Heart left ventricle (tissue), 16 donors: ENCODE measurements around the gene CEBPA. TPM values are rescaled to one million over a fixed set of nuclear protein-coding genes. Genes with fewer than 3 reads are reported as not detected.

ENCODE experiments used
- ATAC-seq, 4 donors: fragments of 200-7000 bp; cut with Tn5 transposase; one replicate each; pipeline ENCODE4 v1.9.1; 2020 to 2022; ENCODE audit warnings: moderate library complexity in 4 of 4, mild to moderate bottlenecking in 3 of 4, moderate number of reproducible peaks in 1 of 4
- DNase-seq, 5 donors: peaks; one replicate each; pipeline ENCODE4 v3.0.0-alpha.2; 2020
- H3K27ac ChIP-seq, 12 donors: fragments of 200-600 bp; sonication (generic) in 4 of 12; one replicate each; pipeline versions ENCODE4 v1.5.0 to v1.8.0; 2016 to 2022; ENCODE audit warnings: mild to moderate bottlenecking in 2 of 12
- H3K27me3 ChIP-seq, 9 donors: fragments of 200-600 bp; sonication (generic) in 2 of 9; one replicate each; pipeline versions ENCODE4 v1.5.1 to v1.8.0; 2016 to 2022; ENCODE audit warnings: mild to moderate bottlenecking in 3 of 9
- H3K36me3 ChIP-seq, 9 donors: fragments of 200-600 bp; sonication (generic) in 2 of 9; one replicate each; pipeline versions ENCODE4 v1.5.0 to v1.8.0; 2018 to 2022; ENCODE audit warnings: mild to moderate bottlenecking in 2 of 9
- H3K4me1 ChIP-seq, 12 donors: fragments of 200-600 bp; sonication (generic) in 4 of 12; one replicate each; pipeline versions ENCODE4 v1.5.0 to v1.8.0; 2016 to 2022; ENCODE audit warnings: mild to moderate bottlenecking in 3 of 12
- H3K4me3 ChIP-seq, 12 donors: fragments of 200-600 bp; sonication (generic) in 4 of 12; one replicate each; pipeline versions ENCODE4 v1.5.0 to v1.8.0; 2017 to 2022; ENCODE audit warnings: mild to moderate bottlenecking in 9 of 12, moderate library complexity in 4 of 12
- H3K9me3 ChIP-seq, 12 donors: fragments of 200-600 bp; sonication (generic) in 4 of 12; one replicate each; pipeline versions ENCODE4 v1.5.0 to v1.8.0; 2016 to 2022; ENCODE audit warnings: mild to moderate bottlenecking in 1 of 12
- POLR2A ChIP-seq, 2 donors: fragments of 450-650 bp; IDR thresholded peaks; one replicate each; pipeline ENCODE4 v1.6.1; 2017; ENCODE audit warnings: antibody characterized with exemption in 2 of 2, mild to moderate bottlenecking in 2 of 2, moderate library complexity in 2 of 2
- WGBS, 4 donors: extraction: QIAGEN DNeasy Blood & Tissue Kit in 2 of 4; methylation state at CpG; one replicate each; pipeline versions ENCODE4 v1.1.5 to v1.1.7; 2013 to 2018; 5-methylcytosine and 5-hydroxymethylcytosine counted together
- intact Hi-C, 10 donors: fragments of 100-400 bp; cut with DNase I; formaldehyde crosslinking; loops; one replicate each; pipeline versions ENCODE4 v1.11.1 to v1.14.2; 2022
- polyA plus RNA-seq, 2 donors: library from polyadenylated mRNA; stranded (reverse); fragments of 200-250 nt; gene quantifications; one replicate each; pipeline ENCODE4 v1.2.3, GENCODE V29; 2013
- total RNA-seq, 9 donors: library from RNA; depleted of rRNA in 2 of 9; stranded (reverse); fragments of >200 nt in 2 of 9; fragmentation: NEBNext Ultra II Directional in 3 of 9; extraction: Animal tissue kit (Norgen Biotek cat#: 25700) in 3 of 9; gene quantifications; one replicate each; pipeline versions ENCODE4 v1.1.0 to v1.2.4, GENCODE V29; 2016 to 2023
- TF ChIP-seq, protein P1 (sequence below), 12 donors: fragments of 200-600 bp; sonication (generic) in 4 of 12; IDR thresholded peaks; one replicate each; pipeline versions ENCODE4 v1.5.0 to v1.8.0; 2018 to 2022; ENCODE audit warnings: antibody characterized with exemption in 12 of 12, mild to moderate bottlenecking in 5 of 12
- donor health status: ischemic (EF 13 %, LVEDD 7.1; RV severe dilation, severe dysfunction).
- donor health status: healthy with polysubstance abuse.
- donor health status: DM: no; HTN: yes; CAD: no.
- donor health status: DM: no; HTN: no; CAD: no.
- donor health status: ischemic (EF 25% LVEDD 6.9; RV normal size, moderate dysfunction).
- donor health status: ischemic (EF 25% LVEDD 5.7; RV mildly dilated, moderate dysfunction).
- donor health status: healthy.
- donor health status: DM: yes; HTN: yes; CAD: no.
- donor health status: ischemic (EF 35%, LVEDD 5.7; RV mildly dilated, moderate dysfunction).
- donor health status: nonischemic (EF 11% LVEDD 7.7; RV severe dilation, severe dysfunction).
- donor health status: DM: yes; HTN: yes; CAD: no.
- donor health status: PGD.
- donor health status: ischemic (EF 29% LVEDD 5.4; RV normal size, mild dysfunction).
- donor health status: nonischemic (EF 23%, LVEDD 6.1; RV moderate dilation, normal function).

The CEBPA gene
- total and polyA plus RNA-seq, 11 donors: 0.69 to 40.1 (median 2.5) TPM

DNA sequence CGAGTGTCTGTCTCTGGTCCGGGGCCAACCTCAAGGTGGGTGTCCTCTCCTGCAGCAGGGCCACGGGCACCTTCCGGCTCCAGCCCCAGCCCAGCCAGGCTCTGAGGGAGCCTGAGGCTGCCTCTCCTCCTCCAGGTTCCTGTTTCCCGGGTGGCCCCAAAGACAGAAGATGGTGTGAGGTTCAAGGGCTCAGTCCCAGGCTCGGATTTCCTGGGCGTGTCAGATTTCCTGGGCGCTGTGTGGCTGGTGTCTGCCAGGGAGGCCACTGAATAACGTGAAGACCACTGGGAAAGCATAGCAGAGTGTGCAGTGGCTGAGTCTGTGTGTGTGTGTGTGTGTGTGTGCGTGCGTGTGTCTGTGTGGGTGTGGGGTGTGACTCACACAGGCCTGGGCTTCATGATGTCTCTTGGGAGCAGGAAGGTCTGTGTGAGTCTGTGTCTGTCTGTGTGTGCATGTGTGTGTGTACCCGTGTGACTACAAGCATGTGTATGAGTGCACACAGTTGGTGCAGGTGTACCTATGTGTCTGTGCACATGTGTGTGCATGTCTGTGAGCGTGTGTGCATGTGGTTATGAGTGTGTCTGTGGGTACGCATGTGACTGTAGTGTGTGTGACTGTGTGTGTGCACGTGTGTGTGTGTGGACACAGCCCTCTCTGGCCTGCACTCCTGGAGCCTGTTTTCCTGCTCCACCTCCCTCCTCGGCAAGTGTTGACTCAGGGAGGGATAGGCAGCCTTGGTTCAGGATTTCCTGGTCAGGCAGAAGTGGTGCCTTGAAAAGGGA, 28.3 kb downstream of the CEBPA start:
- no peak overlapping the region for H3K4me3 ChIP-seq
- H3K27me3 ChIP-seq: peaks cover 0 to 12% (median 0%) of the 10 kb centered on the region in 9 donors
- H3K36me3 ChIP-seq: no peaks in the 10 kb centered on the region
- TF ChIP-seq, protein P1, sequence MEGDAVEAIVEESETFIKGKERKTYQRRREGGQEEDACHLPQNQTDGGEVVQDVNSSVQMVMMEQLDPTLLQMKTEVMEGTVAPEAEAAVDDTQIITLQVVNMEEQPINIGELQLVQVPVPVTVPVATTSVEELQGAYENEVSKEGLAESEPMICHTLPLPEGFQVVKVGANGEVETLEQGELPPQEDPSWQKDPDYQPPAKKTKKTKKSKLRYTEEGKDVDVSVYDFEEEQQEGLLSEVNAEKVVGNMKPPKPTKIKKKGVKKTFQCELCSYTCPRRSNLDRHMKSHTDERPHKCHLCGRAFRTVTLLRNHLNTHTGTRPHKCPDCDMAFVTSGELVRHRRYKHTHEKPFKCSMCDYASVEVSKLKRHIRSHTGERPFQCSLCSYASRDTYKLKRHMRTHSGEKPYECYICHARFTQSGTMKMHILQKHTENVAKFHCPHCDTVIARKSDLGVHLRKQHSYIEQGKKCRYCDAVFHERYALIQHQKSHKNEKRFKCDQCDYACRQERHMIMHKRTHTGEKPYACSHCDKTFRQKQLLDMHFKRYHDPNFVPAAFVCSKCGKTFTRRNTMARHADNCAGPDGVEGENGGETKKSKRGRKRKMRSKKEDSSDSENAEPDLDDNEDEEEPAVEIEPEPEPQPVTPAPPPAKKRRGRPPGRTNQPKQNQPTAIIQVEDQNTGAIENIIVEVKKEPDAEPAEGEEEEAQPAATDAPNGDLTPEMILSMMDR (IDR thresholded peaks at IDR 0.05): no peak
- no peak for TF ChIP-seq POLR2A (IDR thresholded peaks at IDR 0.05)
- 39 to 50% (median 44%) methylated on average over 11 to 16 of the region's 16 CpGs for WGBS, 4 donors
- DNase-seq (peak in 2 of 5 donors; percentile 54 to 57), ATAC-seq (peak; percentile 27 to 71 (median 63))
- peaks cover 0 to 36% (median 0%) of the 10 kb centered on the region in 12 donors for H3K4me1 ChIP-seq
- H3K9me3 ChIP-seq: no peaks in the 10 kb centered on the region
- intact Hi-C loops: no loop called here
- H3K27ac ChIP-seq: peak overlapping the region in 1 of 12 donors; percentile 69

DNA sequence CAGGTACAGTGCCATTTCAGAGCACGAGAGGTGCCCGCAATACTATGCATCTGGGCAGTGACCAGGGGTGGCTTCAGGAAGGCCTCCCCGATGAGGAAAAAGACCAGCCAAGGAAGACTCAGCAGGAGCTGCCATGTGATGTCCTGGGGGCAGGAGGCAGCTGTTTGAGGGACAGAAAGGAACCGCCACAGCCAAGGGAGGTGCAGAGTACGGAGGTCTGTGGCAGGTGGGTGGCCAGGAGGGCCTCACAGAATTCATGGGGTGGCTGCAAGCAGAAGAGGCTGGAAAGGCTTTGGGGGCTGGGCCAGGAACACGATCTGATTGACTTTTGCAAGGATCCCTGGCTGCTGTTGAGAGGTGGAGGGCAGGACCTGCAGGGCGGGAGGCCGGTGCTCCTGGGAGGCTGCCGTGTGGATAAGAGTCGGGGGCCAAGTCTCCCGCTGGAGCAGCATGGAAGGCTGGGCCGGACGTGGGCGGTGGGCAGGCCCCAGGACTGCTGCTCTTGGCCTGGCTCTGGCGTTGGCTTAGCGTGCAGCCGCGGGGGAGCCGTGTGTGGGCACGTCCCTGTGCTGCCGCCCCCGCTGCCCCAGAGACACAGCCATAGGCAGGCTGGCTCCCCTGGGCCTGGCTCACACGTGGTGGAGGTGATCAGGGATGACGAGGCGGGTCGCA, 29.1 kb downstream of the CEBPA start:
- H3K36me3 ChIP-seq: no peaks in the 10 kb centered on the region
- H3K4me1 ChIP-seq: peaks cover 0 to 34% (median 0%) of the 10 kb centered on the region in 12 donors
- peaks cover 0 to 20% (median 0%) of the 10 kb centered on the region in 9 donors for H3K27me3 ChIP-seq
- peak overlapping the region in 1 of 12 donors; percentile 69 for H3K27ac ChIP-seq
- TF ChIP-seq, protein P1 (IDR thresholded peaks at IDR 0.05): no peak
- no peak for TF ChIP-seq POLR2A (IDR thresholded peaks at IDR 0.05)
- 42 to 62% (median 60%) methylated on average over 20 to 26 of the region's 26 CpGs for WGBS, 4 donors
- no peaks in the 10 kb centered on the region for H3K9me3 ChIP-seq
- no peak overlapping the region for H3K4me3 ChIP-seq
- intact Hi-C loops: no loop called here
- DNase-seq (no peak), ATAC-seq (peak in 2 of 4 donors; percentile 6 to 32)

DNA sequence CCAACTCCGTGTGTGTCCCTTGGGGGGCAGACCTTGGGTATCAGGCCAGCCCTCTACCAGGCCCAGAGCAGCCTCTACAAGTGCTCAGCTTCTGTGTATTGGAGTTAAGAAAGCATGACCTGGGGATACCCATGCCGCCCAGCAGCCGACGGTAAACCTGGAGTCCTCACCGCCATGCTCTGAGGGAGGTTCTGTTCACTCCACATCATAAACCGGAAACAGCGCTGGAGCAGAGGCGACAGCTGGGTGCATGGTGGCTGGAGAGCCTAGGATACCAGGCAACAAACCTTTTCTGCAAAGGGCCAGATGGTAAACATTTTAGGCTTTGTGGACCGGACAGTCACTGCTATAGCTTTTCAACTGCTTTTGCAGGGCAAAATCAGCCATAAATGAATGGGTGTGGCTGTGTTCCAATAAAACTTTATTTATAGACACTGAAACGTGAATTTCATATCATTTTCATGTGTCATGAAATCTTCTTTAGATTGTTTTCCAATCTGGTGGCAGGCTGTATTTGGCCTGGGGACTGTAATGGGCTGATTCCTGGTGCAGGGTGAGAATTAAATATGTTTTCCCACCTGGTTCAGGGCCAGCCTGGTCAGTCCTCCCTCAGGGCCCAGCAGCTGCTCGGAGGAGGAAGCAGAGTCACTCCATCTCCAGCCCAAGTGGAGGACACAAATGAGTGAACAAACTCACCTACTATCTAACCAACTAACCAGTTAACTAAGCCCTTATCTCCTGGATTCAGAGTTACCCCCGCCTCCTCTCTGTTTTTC, 30.9 kb downstream of the CEBPA start:
- H3K9me3 ChIP-seq: no peaks in the 10 kb centered on the region
- WGBS, 4 donors: 85 to 87% (median 86%) methylated on average over 11 to 12 of the region's 12 CpGs
- no peak for ATAC-seq
- TF ChIP-seq, protein P1 (IDR thresholded peaks at IDR 0.05): no peak
- no peak for TF ChIP-seq POLR2A (IDR thresholded peaks at IDR 0.05)
- H3K4me1 ChIP-seq: peaks cover 0 to 44% (median 0%) of the 10 kb centered on the region in 12 donors
- peaks cover 0 to 22% (median 0%) of the 10 kb centered on the region in 9 donors for H3K27me3 ChIP-seq
- no peak overlapping the region for H3K27ac ChIP-seq
- intact Hi-C loops: no loop called here
- H3K4me3 ChIP-seq: no peak overlapping the region
- peak in 1 of 5 donors; percentile 35 for DNase-seq
- no peaks in the 10 kb centered on the region for H3K36me3 ChIP-seq
